ENCODE measurements around the gene XYLB.

- TF ChIP-seq FOXJ3 (CRISPR knock-in tag; IDR thresholded peaks at IDR 0.05) (no peak), CTCF (IDR thresholded peaks at IDR 0.05) (no peak)
Observed at GRCh38 chr3:38397320-38397719, 50.7 kb downstream of the XYLB start.
